SK-N-SH treated with all-trans-retinoic acid at 6 μM for 48 hours (cell line): Measurements from ENCODE around the gene GRID1.

Source experiments
- OSR1 ChIP-seq: fragments of 250-450 bp; sonication (Bioruptor Pico); IDR thresholded peaks from 2 replicates; pipeline ENCODE4 v1.8.0; 2022; ENCODE audit warnings: moderate library complexity, mild to moderate bottlenecking, inconsistent platforms
- ZFP30 ChIP-seq: fragments of 450-650 bp; formaldehyde crosslinking; IDR thresholded peaks from 2 replicates; pipeline ENCODE4 v1.5.0; 2022; ENCODE audit warnings: mild to moderate bottlenecking, moderate library complexity
- TF ChIP-seq, protein P1 (sequence below): fragments of 250-450 bp; sonication (Bioruptor Pico); IDR thresholded peaks from 2 replicates; pipeline ENCODE4 v1.8.0; 2020; ENCODE audit warnings: mild to moderate bottlenecking, moderate library complexity, borderline replicate concordance
- TF ChIP-seq, protein P2 (sequence below): fragments of 250-450 bp; sonication (Bioruptor Pico); IDR thresholded peaks from 2 replicates; pipeline ENCODE4 v1.5.1; 2020; ENCODE audit warnings: low read depth, mild to moderate bottlenecking, moderate library complexity

DNA sequence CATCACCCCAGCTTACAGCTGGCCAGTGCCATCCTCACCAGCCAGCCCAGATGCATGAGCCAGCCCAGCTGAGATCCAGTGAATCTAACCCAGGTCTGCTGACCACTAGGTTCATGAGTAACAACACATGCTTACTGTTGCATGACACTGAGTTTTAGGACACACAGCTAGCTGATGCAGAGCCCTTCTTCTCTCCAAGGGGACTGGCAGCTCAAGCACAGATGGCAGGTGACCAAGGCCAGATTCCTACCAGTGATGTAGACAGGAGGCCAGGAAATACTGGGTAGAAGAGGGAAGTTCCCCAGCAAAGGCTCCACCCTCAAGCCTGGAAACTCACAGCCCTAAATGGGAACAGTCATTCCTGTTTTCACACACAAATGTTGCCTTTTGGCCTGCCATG lies 236.6 kb downstream of the GRID1 start:
- TF ChIP-seq, protein P1, sequence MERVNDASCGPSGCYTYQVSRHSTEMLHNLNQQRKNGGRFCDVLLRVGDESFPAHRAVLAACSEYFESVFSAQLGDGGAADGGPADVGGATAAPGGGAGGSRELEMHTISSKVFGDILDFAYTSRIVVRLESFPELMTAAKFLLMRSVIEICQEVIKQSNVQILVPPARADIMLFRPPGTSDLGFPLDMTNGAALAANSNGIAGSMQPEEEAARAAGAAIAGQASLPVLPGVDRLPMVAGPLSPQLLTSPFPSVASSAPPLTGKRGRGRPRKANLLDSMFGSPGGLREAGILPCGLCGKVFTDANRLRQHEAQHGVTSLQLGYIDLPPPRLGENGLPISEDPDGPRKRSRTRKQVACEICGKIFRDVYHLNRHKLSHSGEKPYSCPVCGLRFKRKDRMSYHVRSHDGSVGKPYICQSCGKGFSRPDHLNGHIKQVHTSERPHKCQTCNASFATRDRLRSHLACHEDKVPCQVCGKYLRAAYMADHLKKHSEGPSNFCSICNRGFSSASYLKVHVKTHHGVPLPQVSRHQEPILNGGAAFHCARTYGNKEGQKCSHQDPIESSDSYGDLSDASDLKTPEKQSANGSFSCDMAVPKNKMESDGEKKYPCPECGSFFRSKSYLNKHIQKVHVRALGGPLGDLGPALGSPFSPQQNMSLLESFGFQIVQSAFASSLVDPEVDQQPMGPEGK (CRISPR knock-in tag), result no peak
- TF ChIP-seq OSR1 (no peak), ZFP30 (CRISPR knock-in tag) (no peak)
- TF ChIP-seq, protein P2, sequence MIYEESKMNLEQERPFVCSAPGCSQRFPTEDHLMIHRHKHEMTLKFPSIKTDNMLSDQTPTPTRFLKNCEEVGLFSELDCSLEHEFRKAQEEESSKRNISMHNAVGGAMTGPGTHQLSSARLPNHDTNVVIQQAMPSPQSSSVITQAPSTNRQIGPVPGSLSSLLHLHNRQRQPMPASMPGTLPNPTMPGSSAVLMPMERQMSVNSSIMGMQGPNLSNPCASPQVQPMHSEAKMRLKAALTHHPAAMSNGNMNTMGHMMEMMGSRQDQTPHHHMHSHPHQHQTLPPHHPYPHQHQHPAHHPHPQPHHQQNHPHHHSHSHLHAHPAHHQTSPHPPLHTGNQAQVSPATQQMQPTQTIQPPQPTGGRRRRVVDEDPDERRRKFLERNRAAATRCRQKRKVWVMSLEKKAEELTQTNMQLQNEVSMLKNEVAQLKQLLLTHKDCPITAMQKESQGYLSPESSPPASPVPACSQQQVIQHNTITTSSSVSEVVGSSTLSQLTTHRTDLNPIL (CRISPR knock-in tag), result no peak
